SH-SY5Y (cell line): Measurements from ENCODE around the gene LUC7L.

Experiments used
- GATA2 ChIP-seq: IDR thresholded peaks from 2 replicates; pipeline ENCODE4 v1.6.1; 2011; ENCODE audit warnings: mild to moderate bottlenecking, low read depth, low read length
- GATA3 ChIP-seq: IDR thresholded peaks from 2 replicates; pipeline ENCODE4 v1.6.1; 2011; ENCODE audit warnings: low read depth, mild to moderate bottlenecking, low read length, moderate library complexity

The LUC7L gene

GRCh38 chr16:252366-253337 is 23.4 kb upstream of the LUC7L start:
- TF ChIP-seq GATA2 (no peak), GATA3 (no peak)

GRCh38 chr16:249431-249830 is 20.2 kb upstream of the LUC7L start:
- TF ChIP-seq GATA3: no peak
- TF ChIP-seq GATA2: no peak

GRCh38 chr16:247027-247426 is 17.8 kb upstream of the LUC7L start:
- no peak for TF ChIP-seq GATA3
- TF ChIP-seq GATA2: no peak

GRCh38 chr16:245105-245504 is 15.9 kb upstream of the LUC7L start:
- TF ChIP-seq GATA3 (no peak), GATA2 (no peak)

- TF ChIP-seq GATA2 (no peak), GATA3 (no peak)
Measured at GRCh38 chr16:243348-243747, 14.1 kb upstream of the LUC7L start.

GRCh38 chr16:242281-242680 is 13.0 kb upstream of the LUC7L start:
- no peak for TF ChIP-seq GATA3
- TF ChIP-seq GATA2: no peak

- TF ChIP-seq GATA2: no peak
- no peak for TF ChIP-seq GATA3
Measured at GRCh38 chr16:240559-240958, 11.3 kb upstream of the LUC7L start.

GRCh38 chr16:239948-240277 is 10.7 kb upstream of the LUC7L start:
- TF ChIP-seq GATA3 (no peak), GATA2 (no peak)

GRCh38 chr16:234468-235305 is 5.4 kb upstream of the LUC7L start, which contains the start of gene FAM234A:
Gene FAM234A, plus strand, starts transcription at chr16:234821. Its CDS starts 19,593 bp downstream, at chr16:254414.
- TF ChIP-seq GATA3: no peak

GRCh38 chr16:230949-231348 is 1.7 kb upstream of the LUC7L start:
- no peak for TF ChIP-seq GATA2
- no peak for TF ChIP-seq GATA3

GRCh38 chr16:229731-230281 is 557 bp upstream of the LUC7L start:
- TF ChIP-seq GATA2 (no peak), GATA3 (no peak)

GRCh38 chr16:228151-228851 is 948 bp downstream of the LUC7L start:
- TF ChIP-seq GATA2 (no peak), GATA3 (no peak)

GRCh38 chr16:220021-220420 is 9.2 kb downstream of the LUC7L start:
- TF ChIP-seq GATA3: no peak
- no peak for TF ChIP-seq GATA2

- no peak for TF ChIP-seq GATA3
- no peak for TF ChIP-seq GATA2
Measured at GRCh38 chr16:212999-213398, 16.2 kb downstream of the LUC7L start.
